Neutrophil (primary cell): ENCODE data around the gene OBP2A.

ENCODE experiments used
- H3K27ac ChIP-seq: fragments of 200-600 bp; sonication (generic); 2 replicates; pipeline ENCODE4 v1.5.1; 2016; ENCODE audit warnings: mild to moderate bottlenecking, moderate library complexity
- H3K27me3 ChIP-seq: fragments of 200-600 bp; sonication (generic); 2 replicates; pipeline ENCODE4 v1.6.0; 2016; ENCODE audit warnings: mild to moderate bottlenecking
- H3K36me3 ChIP-seq: fragments of 200-600 bp; sonication (generic); 2 replicates; pipeline ENCODE4 v1.5.1; 2017
- H3K4me1 ChIP-seq, 2 experiments: fragments of 200-600 bp in 1 of 2; sonication (generic) in 1 of 2; 1 replicate in 1 of 2; 2 replicates in 1 of 2; pipeline versions ENCODE4 v1.5.1 to v1.6.1; 2013 to 2016; ENCODE audit warnings: low read depth in 1 of 2, low read length in 1 of 2, mild to moderate bottlenecking in 1 of 2, moderate library complexity in 1 of 2; ENCODE audit not compliant: control insufficient read depth in 1 of 2, insufficient read depth in 1 of 2
- H3K4me3 ChIP-seq, 2 experiments: fragments of 200-600 bp in 1 of 2; sonication (generic) in 1 of 2; 1 replicate in 1 of 2; 2 replicates in 1 of 2; pipeline ENCODE4 v1.5.1; 2013 to 2016; ENCODE audit warnings: low read depth in 1 of 2, low read length in 1 of 2, mild to moderate bottlenecking in 1 of 2, moderate library complexity in 1 of 2
- H3K9me3 ChIP-seq: fragments of 200-600 bp; sonication (generic); 2 replicates; pipeline ENCODE4 v1.5.1; 2016
- CTCF ChIP-seq: fragments of 200-600 bp; sonication (generic); IDR thresholded peaks from 2 replicates; pipeline ENCODE4 v1.5.1; 2016; ENCODE audit warnings: antibody characterized with exemption

OBP2A gene

GRCh38 chr9:135504262-135505243 lies 41.4 kb upstream of the OBP2A start:
- peaks cover 14% of the 10 kb centered on the region for H3K36me3 ChIP-seq
- no peak for TF ChIP-seq CTCF
- no peaks in the 10 kb centered on the region for H3K9me3 ChIP-seq
- no peak overlapping the region for H3K27ac ChIP-seq
- H3K4me1 ChIP-seq, result peaks cover 16 to 19% of the 10 kb centered on the region in 2 experiments
- H3K4me3 ChIP-seq, result no peak overlapping the region
- H3K27me3 ChIP-seq, result peaks cover 4% of the 10 kb centered on the region

GRCh38 chr9:135505406-135506187 lies 40.3 kb upstream of the OBP2A start:
- Histone ChIP-seq H3K9me3 (no peaks in the 10 kb centered on the region), H3K4me3 (no peak overlapping the region), H3K4me1 (peaks cover 8 to 10% of the 10 kb centered on the region in 2 experiments), H3K36me3 (peaks cover 14% of the 10 kb centered on the region), H3K27me3 (peaks cover 8% of the 10 kb centered on the region), H3K27ac (no peak overlapping the region)
- no peak for TF ChIP-seq CTCF

DNA sequence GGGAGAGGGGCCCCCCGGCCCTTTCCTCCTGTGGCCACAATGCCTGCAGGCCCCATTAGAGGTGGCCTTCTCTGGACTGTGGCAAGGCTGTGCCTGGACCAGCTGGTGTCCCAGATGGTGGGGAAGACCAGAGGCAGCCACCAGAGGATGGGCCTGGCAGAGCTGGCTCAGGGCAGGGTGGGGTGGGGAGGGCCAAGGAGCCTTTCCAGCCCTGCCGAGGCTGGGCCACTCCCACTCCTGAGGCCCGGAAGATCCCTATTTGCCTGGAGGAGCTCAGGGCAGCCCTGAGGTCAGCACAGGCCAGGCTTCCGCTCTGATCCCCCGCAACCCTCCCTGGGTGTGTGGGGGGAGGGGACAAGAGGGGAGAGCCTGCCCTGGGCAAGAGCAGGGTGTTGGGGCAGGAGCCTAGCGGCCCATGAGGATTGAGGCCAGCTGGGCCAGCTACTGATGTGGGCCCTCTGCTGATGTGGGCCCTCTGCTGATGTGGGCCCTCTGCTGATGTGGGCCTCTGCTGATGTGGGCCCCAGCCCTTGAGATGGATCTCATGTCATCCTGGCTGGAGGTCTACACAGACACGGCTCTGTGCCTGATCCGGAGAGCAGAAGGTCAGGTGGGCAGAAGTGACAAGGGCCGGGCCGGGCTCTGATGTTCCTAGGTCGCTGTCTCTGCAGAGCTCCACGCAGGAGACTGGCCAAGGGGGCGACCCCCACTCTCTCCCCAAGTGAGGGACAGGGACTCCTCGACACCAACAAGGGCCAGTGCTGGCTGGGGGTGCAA lies 39.4 kb upstream of the OBP2A start:
- TF ChIP-seq CTCF, result no peak
- no peak overlapping the region for H3K27ac ChIP-seq
- peaks cover 8% of the 10 kb centered on the region for H3K27me3 ChIP-seq

DNA sequence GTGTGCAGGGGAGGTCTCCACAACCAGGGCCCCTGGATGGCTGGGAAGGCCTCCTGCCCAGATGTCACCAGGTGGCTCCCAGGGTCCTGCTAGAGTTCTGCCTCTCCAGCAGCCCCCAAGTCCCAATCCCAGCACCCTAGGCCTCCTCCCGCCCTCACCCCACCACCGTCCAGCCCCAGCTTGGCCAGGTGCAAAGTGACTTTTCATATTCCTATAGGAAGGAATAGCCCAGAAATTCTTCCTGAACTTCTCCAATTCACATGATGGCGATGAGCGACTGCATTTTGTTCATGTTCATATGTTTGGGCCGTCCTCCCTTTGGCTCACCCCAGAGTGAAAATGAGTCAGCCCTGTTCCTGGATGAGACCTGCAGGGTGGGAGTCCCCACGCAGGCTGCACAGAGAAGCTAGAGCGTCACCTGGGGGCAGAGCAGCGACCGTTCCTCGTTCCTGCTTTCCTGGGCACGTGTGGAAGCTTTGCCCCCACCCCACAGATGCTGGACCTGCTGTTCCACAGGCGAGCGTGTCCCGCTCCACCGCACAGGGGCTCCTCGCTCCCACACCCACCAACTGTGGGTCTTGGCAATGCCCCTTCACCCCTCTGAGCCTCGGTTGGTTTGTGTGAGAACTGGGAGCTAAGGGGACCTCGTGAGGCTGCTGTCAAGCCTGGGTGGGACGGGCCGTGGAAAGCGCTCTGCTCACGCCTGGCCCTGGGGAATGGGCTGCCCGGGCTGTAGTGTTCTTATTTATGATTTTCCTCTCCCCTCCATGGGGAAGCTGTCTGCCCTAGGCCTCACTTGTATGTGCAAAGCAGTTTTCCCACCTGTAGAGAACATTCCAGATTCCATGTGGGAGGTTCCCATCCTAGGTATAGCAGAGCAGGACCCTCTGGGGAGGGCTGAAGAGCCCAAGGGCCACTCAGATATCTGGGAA lies 38.6 kb upstream of the OBP2A start:
- TF ChIP-seq CTCF, result no peak
- no peaks in the 10 kb centered on the region for H3K4me1 ChIP-seq
- H3K9me3 ChIP-seq, result no peaks in the 10 kb centered on the region
- H3K27ac ChIP-seq, result no peak overlapping the region
- peaks cover 14% of the 10 kb centered on the region for H3K36me3 ChIP-seq
- H3K4me3 ChIP-seq, result no peak overlapping the region
- H3K27me3 ChIP-seq, result peaks cover 8% of the 10 kb centered on the region

More for the DNA sequence above, 39.4 kb upstream of the OBP2A start:
- H3K9me3 ChIP-seq, result no peaks in the 10 kb centered on the region
- peaks cover under 1% of the 10 kb centered on the region in 2 experiments for H3K4me1 ChIP-seq
- H3K4me3 ChIP-seq, result no peak overlapping the region
- peaks cover 14% of the 10 kb centered on the region for H3K36me3 ChIP-seq
